ENCODE measurements around the gene USP44. TPM values are rescaled to one million over a fixed set of nuclear protein-coding genes. Genes with fewer than 3 reads are reported as not detected.
A peak's percentile ranks its signal among the peaks of the same experiment; 100 is the strongest.

The USP44 gene
- total and polyA plus RNA-seq, 2 of the 8 experiments (the other 6 are each of a cell fraction or from before 2014, with no cell fraction given) = 129 to 197 TPM

- Histone ChIP-seq H3K79me2 (ENCODE audit: control insufficient read depth in 1 of 2, insufficient read depth in 2 of 2, low read length in 2 of 2) (peaks cover 14 to 43% of the 10 kb centered on the region in 2 experiments), H2BK15ac (ENCODE audit: low read length) (no peak overlapping the region), H3K9me3 (ENCODE audit: insufficient read depth in 2 of 2, low read depth in 1 of 2, low read length in 1 of 2) (no peaks in the 10 kb centered on the region), H3K27me3 (replicated peaks in 1 of 4; ENCODE audit: control insufficient read depth in 3 of 4, extremely low read depth in 1 of 4, insufficient read depth in 3 of 4, low read length in 3 of 4) (no peaks in the 10 kb centered on the region), H3K23me2 (ENCODE audit: low read depth, low read length) (peaks cover 8% of the 10 kb centered on the region), H4K91ac (replicated peaks; ENCODE audit: insufficient read length, low read length) (no peak overlapping the region), H4K20me1 (replicated peaks in 1 of 2; ENCODE audit: control insufficient read depth in 1 of 2, insufficient read depth in 2 of 2, low read length in 2 of 2) (no peaks in the 10 kb centered on the region), H2AK5ac (ENCODE audit: low read depth, low read length) (no peak overlapping the region), H3K36me3 (ENCODE audit: control insufficient read depth in 2 of 4, insufficient read depth in 4 of 4, low read length in 3 of 4) (peaks cover 9 to 24% (median 14%) of the 10 kb centered on the region in 4 experiments; a peak in 6 of 8 replicates), H3K4ac (replicated peaks; ENCODE audit: insufficient read length, low read depth, low read length) (no peak overlapping the region), H2AFZ (ENCODE audit: low read length) (peak overlapping the region; percentile 98), H3K79me1 (ENCODE audit: low read depth, low read length) (peaks cover 4% of the 10 kb centered on the region; the same call in 1 of the 2 replicates), H3K4me2 (ENCODE audit: insufficient read depth in 1 of 2, low read depth in 2 of 2, low read length in 2 of 2) (peak overlapping the region; percentile 86 to 99), H2BK12ac (ENCODE audit: low read depth, low read length) (no peak overlapping the region), H2BK120ac (replicated peaks; ENCODE audit: low read depth, low read length) (no peak overlapping the region), H3K18ac (ENCODE audit: extremely low read depth, low read length) (no peak overlapping the region; the same call in 1 of the 2 replicates), H3K9ac (replicated peaks in 1 of 4; ENCODE audit: extremely low read depth in 1 of 4, low read depth in 3 of 4, low read length in 3 of 4) (peak overlapping the region; percentile 66 to 92 (median 81); a peak in 6 of 7 replicates), H3K56ac (replicated peaks; ENCODE audit: insufficient read length, low read depth, low read length) (no peak overlapping the region), H2BK5ac (ENCODE audit: low read depth, low read length) (no peak overlapping the region; the same call in 1 of the 2 replicates), H4K8ac (ENCODE audit: extremely low read depth, insufficient read depth, low read length) (no peak overlapping the region), H3K14ac (ENCODE audit: insufficient read length) (no peak overlapping the region), H4K5ac (ENCODE audit: insufficient read length, low read depth, low read length) (peak overlapping the region; percentile 44), H2BK20ac (ENCODE audit: low read length) (no peak overlapping the region), H3K23ac (ENCODE audit: insufficient read length) (peak overlapping the region; percentile 92), H3K27ac (ENCODE audit: low read depth, low read length) (no peak overlapping the region), H3K4me1 (replicated peaks in 1 of 4; ENCODE audit: control insufficient read depth in 3 of 4, insufficient read depth in 4 of 4, low read length in 3 of 4) (no peaks in the 10 kb centered on the region), H3K4me3 (ENCODE audit: extremely low read depth in 1 of 4, insufficient read depth in 2 of 4, low read depth in 3 of 4, low read length in 4 of 4) (peak overlapping the region; percentile 90 to 98 (median 98))
- WGBS, 2 experiments (ENCODE audit: extremely low coverage in 1 of 2, insufficient coverage in 1 of 2, insufficient read length in 1 of 2, insufficient replicate concordance in 2 of 2, low coverage in 1 of 2, low lambda C conversion rate in 2 of 2, missing lambda C conversion rate in 1 of 2) = 1% methylated on average over 23 of the region's 23 CpGs; no CpG with 5 or more reads in 1 of the 2 experiments
- ChIA-PET CTCF (ENCODE audit: partially characterized antibody) (interaction anchor here (1.0 to 1.4 kb wide), 2 partner anchors 101 to 400 kb away, joined by 3 to 4 read pairs; partner anchors contain the start of gene NR2C1), POLR2A (ENCODE audit: partially characterized antibody) (interaction anchor here (0.6 to 2.5 kb wide), 19 partner anchors 10 to 470 kb away, joined by 3 to 9 read pairs (median 5); partner anchors contain the start of genes NDUFA12, NR2C1 and USP44)
- no peak for FAIRE-seq
- no peak for DNase-seq (ENCODE audit: low read depth in 1 of 2, low spot score in 2 of 2)
- TF ChIP-seq CBX5 (IDR thresholded peaks at IDR 0.05; ENCODE audit: low read depth, low read length) (no peak), SP1 (IDR thresholded peaks at IDR 0.05; ENCODE audit: low read depth, low read length) (no peak), SAP30 (IDR thresholded peaks at IDR 0.05; ENCODE audit: insufficient read depth, insufficient replicate concordance, low read length) (peak; percentile 65), USF2 (IDR thresholded peaks at IDR 0.05; ENCODE audit: low read length) (no peak), FOSL1 (IDR thresholded peaks at IDR 0.05; ENCODE audit: insufficient read depth, low read depth, low read length) (no peak), SIRT6 (IDR thresholded peaks at IDR 0.05; ENCODE audit: low read length) (no peak), POU5F1 (IDR thresholded peaks at IDR 0.05; ENCODE audit: low read depth, low read length) (no peak)
Observed at GRCh38 chr12:95473231-95473883, 77.9 kb downstream of the USP44 start.
